ENCODE data around the gene AXIN2. TPM values are rescaled to one million over a fixed set of nuclear protein-coding genes. Genes with fewer than 3 reads are reported as not detected.

The AXIN2 gene
- polyA plus RNA-seq, 3 donors from 2014 or later: 0.57 to 0.94 TPM; not detected in 1

GRCh38 chr17:65554553-65555223, 6.8 kb downstream of the AXIN2 start:
- H3K4me3 Mint-ChIP-seq: no peak overlapping the region
- no peaks in the 10 kb centered on the region for H3K9me3 Mint-ChIP-seq
- H3K36me3 Mint-ChIP-seq: no peaks in the 10 kb centered on the region
- no peak overlapping the region for H3K27ac Mint-ChIP-seq
- peaks cover 9 to 16% (median 13%) of the 10 kb centered on the region in 3 donors for H3K27me3 Mint-ChIP-seq (ENCODE audit: low read depth in 3 of 3)
- no peak for DNase-seq
- H3K4me1 Mint-ChIP-seq: peaks cover 0 to 11% of the 10 kb centered on the region in 2 donors

GRCh38 chr17:65553646-65554552, 7.5 kb downstream of the AXIN2 start:
- Mint-ChIP-seq H3K4me1 (peaks cover 0 to 6% of the 10 kb centered on the region in 2 donors), H3K36me3 (no peaks in the 10 kb centered on the region), H3K27ac (no peak overlapping the region), H3K4me3 (no peak overlapping the region), H3K9me3 (no peaks in the 10 kb centered on the region), H3K27me3 (ENCODE audit: low read depth in 3 of 3) (peaks cover 4 to 15% (median 10%) of the 10 kb centered on the region in 3 donors)
- no peak for DNase-seq

GRCh38 chr17:65553009-65553645, 8.3 kb downstream of the AXIN2 start:
- Mint-ChIP-seq H3K27ac (no peak overlapping the region), H3K27me3 (ENCODE audit: low read depth in 3 of 3) (peaks cover 4 to 9% (median 6%) of the 10 kb centered on the region in 3 donors), H3K4me3 (no peak overlapping the region), H3K4me1 (peaks cover 0 to 4% of the 10 kb centered on the region in 2 donors), H3K36me3 (no peaks in the 10 kb centered on the region), H3K9me3 (no peaks in the 10 kb centered on the region)
- DNase-seq: no peak

- H3K27ac Mint-ChIP-seq: no peak overlapping the region
- H3K27me3 Mint-ChIP-seq (ENCODE audit: low read depth in 3 of 3): peaks cover 4 to 9% (median 6%) of the 10 kb centered on the region in 3 donors
- H3K4me3 Mint-ChIP-seq: no peak overlapping the region
- DNase-seq: no peak
- H3K9me3 Mint-ChIP-seq: no peaks in the 10 kb centered on the region
- no peaks in the 10 kb centered on the region for H3K36me3 Mint-ChIP-seq
- peaks cover 0 to 4% of the 10 kb centered on the region in 2 donors for H3K4me1 Mint-ChIP-seq
Measured at GRCh38 chr17:65552214-65552613, 9.2 kb downstream of the AXIN2 start.

GRCh38 chr17:65551267-65552040, 10.0 kb downstream of the AXIN2 start:
- H3K27ac Mint-ChIP-seq: no peak overlapping the region
- no peaks in the 10 kb centered on the region for H3K9me3 Mint-ChIP-seq

GRCh38 chr17:65550758-65551157, 10.7 kb downstream of the AXIN2 start:
- no peak for DNase-seq
- H3K27ac Mint-ChIP-seq: no peak overlapping the region
- peaks cover 0 to 2% of the 10 kb centered on the region in 2 donors for H3K4me1 Mint-ChIP-seq

More at GRCh38 chr17:65551267-65552040, 10.0 kb downstream of the AXIN2 start:
- H3K4me3 Mint-ChIP-seq: no peak overlapping the region
- H3K4me1 Mint-ChIP-seq: peaks cover 0 to 4% of the 10 kb centered on the region in 2 donors
- peaks cover 4 to 9% (median 6%) of the 10 kb centered on the region in 3 donors for H3K27me3 Mint-ChIP-seq (ENCODE audit: low read depth in 3 of 3)
- DNase-seq: no peak
- H3K36me3 Mint-ChIP-seq: no peaks in the 10 kb centered on the region

GRCh38 chr17:65550075-65550662, 11.3 kb downstream of the AXIN2 start:
- Mint-ChIP-seq H3K9me3 (no peaks in the 10 kb centered on the region), H3K36me3 (no peaks in the 10 kb centered on the region), H3K4me1 (peaks cover 0 to 2% of the 10 kb centered on the region in 2 donors), H3K27me3 (ENCODE audit: low read depth in 3 of 3) (peaks cover 6 to 9% (median 6%) of the 10 kb centered on the region in 3 donors), H3K4me3 (no peak overlapping the region), H3K27ac (no peak overlapping the region)
- no peak for DNase-seq

More at GRCh38 chr17:65550758-65551157, 10.7 kb downstream of the AXIN2 start:
- Mint-ChIP-seq H3K4me3 (no peak overlapping the region), H3K36me3 (no peaks in the 10 kb centered on the region), H3K9me3 (no peaks in the 10 kb centered on the region), H3K27me3 (ENCODE audit: low read depth in 3 of 3) (peaks cover 4 to 9% (median 6%) of the 10 kb centered on the region in 3 donors)

- Mint-ChIP-seq H3K27ac (no peak overlapping the region), H3K4me3 (no peak overlapping the region), H3K4me1 (peaks cover 0 to 2% of the 10 kb centered on the region in 2 donors), H3K9me3 (no peaks in the 10 kb centered on the region), H3K36me3 (peaks cover 0 to 4% (median 0%) of the 10 kb centered on the region in 3 donors), H3K27me3 (ENCODE audit: low read depth in 3 of 3) (peaks cover 4 to 9% (median 5%) of the 10 kb centered on the region in 3 donors)
- no peak for DNase-seq
Measured at GRCh38 chr17:65548269-65548969, 13.0 kb downstream of the AXIN2 start.

- Mint-ChIP-seq H3K9me3 (no peaks in the 10 kb centered on the region), H3K27ac (no peak overlapping the region), H3K4me3 (no peak overlapping the region), H3K36me3 (peaks cover 0 to 4% (median 0%) of the 10 kb centered on the region in 3 donors), H3K27me3 (ENCODE audit: low read depth in 3 of 3) (peaks cover 7 to 9% (median 8%) of the 10 kb centered on the region in 3 donors), H3K4me1 (no peaks in the 10 kb centered on the region)
- no peak for DNase-seq
Measured at GRCh38 chr17:65547253-65547670, 14.2 kb downstream of the AXIN2 start.

GRCh38 chr17:65546579-65546978, 14.9 kb downstream of the AXIN2 start:
- Mint-ChIP-seq H3K9me3 (no peaks in the 10 kb centered on the region), H3K4me1 (no peaks in the 10 kb centered on the region), H3K27ac (no peak overlapping the region), H3K36me3 (peaks cover 0 to 4% (median 0%) of the 10 kb centered on the region in 3 donors), H3K27me3 (ENCODE audit: low read depth in 3 of 3) (peaks cover 3 to 9% (median 8%) of the 10 kb centered on the region in 3 donors), H3K4me3 (no peak overlapping the region)
- DNase-seq: no peak

GRCh38 chr17:65545705-65546523, 15.5 kb downstream of the AXIN2 start:
- H3K9me3 Mint-ChIP-seq: no peaks in the 10 kb centered on the region
- no peak overlapping the region for H3K4me3 Mint-ChIP-seq
- H3K27me3 Mint-ChIP-seq (ENCODE audit: low read depth in 3 of 3): peaks cover 3 to 6% (median 5%) of the 10 kb centered on the region in 3 donors
- no peaks in the 10 kb centered on the region for H3K4me1 Mint-ChIP-seq
- peaks cover 0 to 4% (median 0%) of the 10 kb centered on the region in 3 donors for H3K36me3 Mint-ChIP-seq
- no peak overlapping the region for H3K27ac Mint-ChIP-seq
- no peak for DNase-seq

GRCh38 chr17:65544672-65545071, 16.8 kb downstream of the AXIN2 start:
- Mint-ChIP-seq H3K4me1 (no peaks in the 10 kb centered on the region), H3K9me3 (no peaks in the 10 kb centered on the region), H3K27me3 (ENCODE audit: low read depth in 3 of 3) (peaks cover 3 to 9% (median 4%) of the 10 kb centered on the region in 3 donors), H3K27ac (no peak overlapping the region), H3K36me3 (peaks cover 0 to 4% (median 0%) of the 10 kb centered on the region in 3 donors), H3K4me3 (no peak overlapping the region)
- no peak for DNase-seq
